Natural killer cell (primary cell): ENCODE results near the gene CHTF18. TPM values are rescaled to one million over a fixed set of nuclear protein-coding genes. Genes with fewer than 3 reads are reported as not detected.

Experiments
- ATAC-seq, 3 donors: fragments of 150-1000 bp in 2 of 3; fragments of 200-7000 bp in 1 of 3; cut with Tn5 transposase; 1 replicate in 1 of 3; 2 replicates in 2 of 3; pipeline ENCODE4 v1.10.0; 2021; ENCODE audit warnings: mild to moderate bottlenecking in 2 of 3, moderate library complexity in 2 of 3
- DNase-seq, 2 donors: peaks; one replicate each; pipeline versions ENCODE4 v3.0.0 to v3.0.0-alpha.2; 2013 to 2021; ENCODE audit warnings: mixed read lengths in 1 of 2
- H3K27ac ChIP-seq: one replicate; pipeline ENCODE4 v1.5.1; 2013; ENCODE audit warnings: mild to moderate bottlenecking, low read length
- H3K27me3 ChIP-seq: one replicate; pipeline ENCODE4 v1.6.1; 2013; ENCODE audit warnings: low read length; ENCODE audit not compliant: control insufficient read depth, insufficient read depth
- H3K36me3 ChIP-seq: one replicate; pipeline ENCODE4 v1.6.1; 2013; ENCODE audit warnings: low read length; ENCODE audit not compliant: control insufficient read depth, insufficient read depth
- H3K4me1 ChIP-seq: one replicate; pipeline ENCODE4 v1.6.1; 2013; ENCODE audit warnings: low read length; ENCODE audit not compliant: control insufficient read depth, insufficient read depth
- H3K4me3 ChIP-seq: one replicate; pipeline ENCODE4 v1.5.1; 2013; ENCODE audit warnings: low read length
- H3K9me3 ChIP-seq: one replicate; pipeline ENCODE4 v1.6.1; 2013; ENCODE audit warnings: low read length; ENCODE audit not compliant: control insufficient read depth, insufficient read depth
- H3K27ac Mint-ChIP-seq, 2 donors: one replicate each; pipeline ENCODE4 v1.8.0; 2022; ENCODE audit warnings: mild to moderate bottlenecking in 2 of 2, mixed read lengths in 2 of 2, moderate library complexity in 1 of 2
- H3K27me3 Mint-ChIP-seq, 2 donors: one replicate each; pipeline ENCODE4 v1.8.0; 2022; ENCODE audit warnings: low read depth in 2 of 2, mixed read lengths in 2 of 2
- H3K36me3 Mint-ChIP-seq: one replicate; pipeline ENCODE4 v1.8.0; 2022; ENCODE audit warnings: mixed read lengths
- H3K4me1 Mint-ChIP-seq, 2 donors: one replicate each; pipeline ENCODE4 v1.8.0; 2022; ENCODE audit warnings: mixed read lengths in 2 of 2
- H3K4me3 Mint-ChIP-seq: one replicate; pipeline ENCODE4 v1.8.0; 2022; ENCODE audit warnings: mild to moderate bottlenecking, moderate library complexity, mixed read lengths
- H3K9me3 Mint-ChIP-seq, 2 donors: one replicate each; pipeline ENCODE4 v1.8.0; 2022; ENCODE audit warnings: mixed read lengths in 2 of 2
- WGBS: methylation state at CpG from one replicate; pipeline ENCODE4 v1.1.7; 2013; ENCODE audit warnings: missing lambda C conversion rate; ENCODE audit not compliant: insufficient coverage; 5-methylcytosine and 5-hydroxymethylcytosine counted together
- intact Hi-C: fragments of 100-400 bp; cut with micrococcal nuclease; formaldehyde crosslinking; loops from one replicate; pipeline ENCODE4 v1.14.2; 2022
- total RNA-seq, 4 donors: library from RNA; stranded (reverse); fragments of 120-200 nt in 1 of 4; gene quantifications; one replicate each; pipeline versions ENCODE4 v1.2.3 to v1.2.4, GENCODE V29; 2013 to 2022
- TF ChIP-seq, protein P1 (sequence below): fragments of 200-600 bp; IDR thresholded peaks from one replicate; pipeline ENCODE4 v1.8.0; 2022; ENCODE audit warnings: antibody characterized with exemption

CHTF18 gene
- total RNA-seq, 3 donors from 2014 or later (not counting 1 experiment from before 2014, with no cell fraction given), result 26.7 to 52.4 (median 40.5) TPM

DNA sequence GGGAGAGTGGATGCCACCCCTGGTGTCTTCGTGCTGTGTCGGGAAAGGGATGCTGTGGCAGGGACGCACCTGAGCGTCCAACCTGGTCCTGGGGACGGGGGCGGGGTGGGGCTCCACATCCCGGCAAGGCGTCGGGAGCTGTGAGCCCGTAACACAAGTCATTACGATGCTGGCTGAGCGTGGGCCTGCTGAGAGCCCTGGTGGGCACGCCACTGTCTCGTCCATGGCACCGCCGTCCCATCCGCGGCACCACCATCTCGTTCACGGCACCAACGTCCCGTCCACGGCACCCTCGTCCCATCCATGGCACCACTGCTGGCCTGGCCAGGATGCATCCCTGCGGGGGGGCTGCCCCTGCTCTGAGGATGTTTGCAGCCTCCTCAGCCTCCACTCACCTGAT lies 36.2 kb downstream of the CHTF18 start:
- Histone ChIP-seq H3K4me1 (peaks cover 4% of the 10 kb centered on the region), H3K27ac (no peak overlapping the region), H3K27me3 (no peaks in the 10 kb centered on the region), H3K36me3 (no peaks in the 10 kb centered on the region), H3K9me3 (no peaks in the 10 kb centered on the region), H3K4me3 (no peak overlapping the region)
- Mint-ChIP-seq H3K4me3 (no peak overlapping the region), H3K27me3 (peaks cover 0 to 4% of the 10 kb centered on the region in 2 donors), H3K9me3 (no peaks in the 10 kb centered on the region), H3K36me3 (no peaks in the 10 kb centered on the region), H3K27ac (no peak overlapping the region), H3K4me1 (no peaks in the 10 kb centered on the region)
- intact Hi-C loops, result no loop called here
- WGBS, result 89% methylated on average over 25 of the region's 25 CpGs
- no peak for DNase-seq
- TF ChIP-seq, protein P1, sequence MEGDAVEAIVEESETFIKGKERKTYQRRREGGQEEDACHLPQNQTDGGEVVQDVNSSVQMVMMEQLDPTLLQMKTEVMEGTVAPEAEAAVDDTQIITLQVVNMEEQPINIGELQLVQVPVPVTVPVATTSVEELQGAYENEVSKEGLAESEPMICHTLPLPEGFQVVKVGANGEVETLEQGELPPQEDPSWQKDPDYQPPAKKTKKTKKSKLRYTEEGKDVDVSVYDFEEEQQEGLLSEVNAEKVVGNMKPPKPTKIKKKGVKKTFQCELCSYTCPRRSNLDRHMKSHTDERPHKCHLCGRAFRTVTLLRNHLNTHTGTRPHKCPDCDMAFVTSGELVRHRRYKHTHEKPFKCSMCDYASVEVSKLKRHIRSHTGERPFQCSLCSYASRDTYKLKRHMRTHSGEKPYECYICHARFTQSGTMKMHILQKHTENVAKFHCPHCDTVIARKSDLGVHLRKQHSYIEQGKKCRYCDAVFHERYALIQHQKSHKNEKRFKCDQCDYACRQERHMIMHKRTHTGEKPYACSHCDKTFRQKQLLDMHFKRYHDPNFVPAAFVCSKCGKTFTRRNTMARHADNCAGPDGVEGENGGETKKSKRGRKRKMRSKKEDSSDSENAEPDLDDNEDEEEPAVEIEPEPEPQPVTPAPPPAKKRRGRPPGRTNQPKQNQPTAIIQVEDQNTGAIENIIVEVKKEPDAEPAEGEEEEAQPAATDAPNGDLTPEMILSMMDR, result no peak
- no peak for ATAC-seq

DNA sequence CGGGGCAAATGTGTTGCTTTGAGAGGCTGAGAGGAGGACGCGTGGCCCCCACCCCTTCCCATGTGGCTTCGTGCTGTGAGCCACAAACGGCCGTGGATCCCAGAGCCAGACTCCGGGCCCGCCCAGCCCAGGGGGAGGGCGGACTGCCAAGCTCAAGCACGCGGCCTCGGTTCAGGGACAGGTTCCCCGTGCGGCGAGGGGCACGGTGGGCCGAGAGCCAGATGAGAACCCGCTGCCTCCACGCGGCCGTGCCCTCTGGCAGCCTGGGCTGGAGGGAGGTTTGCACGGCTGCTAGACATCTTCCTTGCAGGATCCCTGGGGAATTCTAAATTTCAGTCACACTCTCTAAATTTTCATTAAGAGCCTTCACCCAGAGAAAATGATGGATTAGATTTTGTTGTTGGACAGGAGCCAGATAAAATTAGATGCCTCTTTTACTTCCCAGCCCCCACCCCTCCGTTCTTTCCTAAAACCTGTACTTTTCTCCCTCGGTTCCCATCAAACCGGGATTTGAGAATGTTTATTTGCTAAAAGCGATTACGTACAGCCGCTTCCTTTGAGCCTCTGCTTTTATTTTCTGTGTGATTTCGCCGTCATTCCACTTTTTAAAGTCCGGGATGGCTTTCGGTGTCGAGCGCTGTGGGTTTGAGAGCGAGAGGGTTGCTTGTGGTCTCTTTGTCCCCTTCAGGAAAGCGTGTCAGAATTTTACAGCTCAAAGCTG lies 37.1 kb downstream of the CHTF18 start:
- no peak for ATAC-seq
- intact Hi-C loops, result no loop called here
- no peak overlapping the region for H3K27ac Mint-ChIP-seq

DNA sequence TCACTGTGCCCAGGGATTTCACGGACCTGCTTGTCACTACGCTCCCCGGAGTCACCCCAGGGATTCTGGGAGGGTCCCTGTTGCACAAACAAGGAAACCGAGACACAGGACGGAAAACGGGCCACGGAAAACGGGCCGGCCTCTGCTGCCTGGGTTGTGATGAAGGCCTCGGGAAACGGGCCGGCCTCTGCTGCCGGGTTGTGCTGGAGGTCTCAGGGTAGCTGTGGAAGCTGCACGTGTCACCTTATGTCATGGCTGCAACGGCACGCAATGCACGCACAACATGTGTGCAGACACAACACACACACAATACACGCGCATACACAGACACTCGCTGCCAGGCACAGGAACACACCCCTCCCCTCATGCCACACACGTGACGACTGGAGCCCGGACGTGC lies 39.1 kb downstream of the CHTF18 start:
- H3K4me1 ChIP-seq, result no peaks in the 10 kb centered on the region
- no peak for ATAC-seq
- no peak overlapping the region for H3K4me3 ChIP-seq
- H3K9me3 ChIP-seq, result no peaks in the 10 kb centered on the region
- H3K9me3 Mint-ChIP-seq, result no peaks in the 10 kb centered on the region
- no peak for DNase-seq
- peaks cover 0 to 5% of the 10 kb centered on the region in 2 donors for H3K27me3 Mint-ChIP-seq
- TF ChIP-seq, protein P1, result no peak
- H3K36me3 Mint-ChIP-seq, result no peaks in the 10 kb centered on the region
- 93% methylated on average over 24 of the region's 24 CpGs for WGBS
- H3K27ac Mint-ChIP-seq, result no peak overlapping the region
- no peaks in the 10 kb centered on the region for H3K27me3 ChIP-seq
- intact Hi-C loops, result no loop called here
- no peaks in the 10 kb centered on the region for H3K4me1 Mint-ChIP-seq
- H3K27ac ChIP-seq, result no peak overlapping the region
- H3K4me3 Mint-ChIP-seq, result no peak overlapping the region
- no peaks in the 10 kb centered on the region for H3K36me3 ChIP-seq

More for the DNA sequence above, 37.1 kb downstream of the CHTF18 start:
- TF ChIP-seq, protein P1, result no peak
- Mint-ChIP-seq H3K4me3 (no peak overlapping the region), H3K36me3 (no peaks in the 10 kb centered on the region), H3K9me3 (no peaks in the 10 kb centered on the region), H3K4me1 (no peaks in the 10 kb centered on the region), H3K27me3 (peaks cover 0 to 9% of the 10 kb centered on the region in 2 donors)
- DNase-seq, result no peak
- no peaks in the 10 kb centered on the region for H3K9me3 ChIP-seq
- WGBS, result 79% methylated on average over 36 of the region's 36 CpGs
- H3K27ac ChIP-seq, result no peak overlapping the region
- H3K4me1 ChIP-seq, result no peaks in the 10 kb centered on the region
- H3K36me3 ChIP-seq, result no peaks in the 10 kb centered on the region
- no peaks in the 10 kb centered on the region for H3K27me3 ChIP-seq
- no peak overlapping the region for H3K4me3 ChIP-seq

DNA sequence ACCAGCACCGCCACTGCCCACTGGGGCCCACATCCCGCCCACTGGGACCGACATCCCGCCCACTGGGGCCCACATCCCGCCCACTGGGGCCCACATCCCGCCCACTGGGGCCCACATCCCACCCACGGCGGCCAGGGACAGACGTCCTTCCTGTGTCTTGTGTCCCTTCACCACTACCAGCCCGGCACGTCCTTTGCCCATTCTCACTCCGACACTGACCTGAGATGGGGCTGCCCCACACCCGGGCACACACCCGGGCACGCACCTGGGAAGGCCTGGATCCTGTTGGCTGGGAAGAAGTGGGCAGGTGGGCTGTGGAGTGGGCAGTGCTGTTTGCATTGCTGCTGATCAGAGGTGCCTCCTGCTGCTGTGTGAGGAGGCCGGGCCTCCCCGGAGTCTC lies 40.5 kb downstream of the CHTF18 start:
- Histone ChIP-seq H3K4me1 (no peaks in the 10 kb centered on the region), H3K27ac (no peak overlapping the region), H3K4me3 (no peak overlapping the region), H3K36me3 (no peaks in the 10 kb centered on the region), H3K9me3 (no peaks in the 10 kb centered on the region), H3K27me3 (no peaks in the 10 kb centered on the region)
- ATAC-seq, result no peak
- Mint-ChIP-seq H3K27me3 (peaks cover 0 to 5% of the 10 kb centered on the region in 2 donors), H3K4me3 (no peak overlapping the region), H3K36me3 (no peaks in the 10 kb centered on the region), H3K27ac (no peak overlapping the region), H3K9me3 (no peaks in the 10 kb centered on the region), H3K4me1 (no peaks in the 10 kb centered on the region)
- TF ChIP-seq, protein P1, result no peak
- DNase-seq, result no peak
- intact Hi-C loops, result no loop called here
- 86% methylated on average over 17 of the region's 17 CpGs for WGBS
